Fibroblast of lung (primary cell): ENCODE measurements around the gene HNF4A. TPM values are rescaled to one million over a fixed set of nuclear protein-coding genes. Genes with fewer than 3 reads are reported as not detected.

Experiments used
- DNase-seq, 2 donors: peaks; one replicate each; pipeline versions ENCODE4 v3.0.0 to v3.0.0-alpha.2; 2010; ENCODE audit warnings: low read depth in 2 of 2
- H2AFZ ChIP-seq: 2 replicates; pipeline ENCODE4 v1.5.1; 2012; ENCODE audit warnings: low read length, control low read depth, inconsistent platforms
- H3K27ac ChIP-seq: 2 replicates; pipeline ENCODE4 v1.5.1; 2011; ENCODE audit warnings: low read length, control low read depth; ENCODE audit not compliant: insufficient read depth
- H3K27me3 ChIP-seq: 2 replicates; pipeline ENCODE4 v1.5.1; 2011; ENCODE audit warnings: mild to moderate bottlenecking, low read length; ENCODE audit not compliant: control insufficient read depth, insufficient read depth
- H3K36me3 ChIP-seq: 2 replicates; pipeline ENCODE4 v1.5.1; 2011; ENCODE audit warnings: low read length; ENCODE audit not compliant: control insufficient read depth, insufficient read depth
- H3K4me1 ChIP-seq: 2 replicates; pipeline ENCODE4 v1.5.1; 2011; ENCODE audit warnings: low read length; ENCODE audit not compliant: control insufficient read depth, insufficient read depth; ENCODE audit errors: extremely low read depth
- H3K4me2 ChIP-seq: 2 replicates; pipeline ENCODE4 v1.5.1; 2011; ENCODE audit warnings: low read length, control low read depth; ENCODE audit not compliant: insufficient read depth; ENCODE audit errors: extremely low read depth
- H3K4me3 ChIP-seq, 4 experiments: fragments of 200-600 bp in 1 of 4; sonication (generic) in 1 of 4; replicated peaks in 1 of 4; 2 replicates each; pipeline ENCODE4 v1.5.1; 2011 to 2016; ENCODE audit warnings: low read length in 4 of 4, low read depth in 3 of 4, mild to moderate bottlenecking in 3 of 4, control low read depth in 2 of 4, inconsistent platforms in 1 of 4, mixed read lengths in 1 of 4; ENCODE audit not compliant: insufficient read depth in 1 of 4; ENCODE audit errors: control extremely low read depth in 1 of 4
- H3K79me2 ChIP-seq: 2 replicates; pipeline ENCODE4 v1.5.1; 2012; ENCODE audit warnings: mild to moderate bottlenecking, low read length, inconsistent platforms; ENCODE audit not compliant: control insufficient read depth, insufficient read depth
- H3K9ac ChIP-seq: 2 replicates; pipeline ENCODE4 v1.5.1; 2011; ENCODE audit warnings: mild to moderate bottlenecking, low read length, control low read depth; ENCODE audit not compliant: insufficient read depth
- H3K9me3 ChIP-seq: 2 replicates; pipeline ENCODE4 v1.5.1; 2012; ENCODE audit warnings: low read depth, low read length; ENCODE audit not compliant: control insufficient read depth, insufficient read depth
- H4K20me1 ChIP-seq: 2 replicates; pipeline ENCODE4 v1.5.1; 2011; ENCODE audit warnings: low read length; ENCODE audit not compliant: control insufficient read depth, insufficient read depth; ENCODE audit errors: extremely low read depth
- CTCF ChIP-seq, 2 donors: IDR thresholded peaks in 1 of 2; conservative IDR thresholded peaks in 1 of 2; 1 replicate in 1 of 2; 2 replicates in 1 of 2; pipeline ENCODE4 v1.5.1; 2011 to 2012; ENCODE audit warnings: low read length in 2 of 2, control low read depth in 1 of 2, inconsistent platforms in 1 of 2, low read depth in 1 of 2, mild to moderate bottlenecking in 1 of 2
- EZH2 ChIP-seq: IDR thresholded peaks from 2 replicates; pipeline ENCODE4 v1.5.1; 2012; ENCODE audit warnings: low read length, control low read depth, mild to moderate bottlenecking; ENCODE audit errors: missing control alignments
- polyA plus RNA-seq, 2 donors: library from polyadenylated mRNA; depleted of rRNA in 1 of 2; stranded (reverse) in 1 of 2; unstranded in 1 of 2; fragments of >200 nt; gene quantifications; 2 replicates each; pipeline ENCODE4 v1.2.1, GENCODE V29; 2011 to 2012; ENCODE audit warnings: missing spikeins in 1 of 2
- total RNA-seq: library from RNA; depleted of rRNA; stranded (reverse); fragments of >200 nt; gene quantifications from 2 replicates; pipeline ENCODE4 v1.2.1, GENCODE V29; 2014

Gene HNF4A
- total and polyA plus RNA-seq, 2 donors (not counting 1 experiment from before 2014, with no cell fraction given), result not detected

- no peak overlapping the region for H3K27ac ChIP-seq
Observed at GRCh38 chr20:44437497-44437896, 82.0 kb downstream of the HNF4A start.

GRCh38 chr20:44438782-44439181, 83.3 kb downstream of the HNF4A start:
- H4K20me1 ChIP-seq, result no peaks in the 10 kb centered on the region
- H3K9ac ChIP-seq, result no peak overlapping the region
- no peaks in the 10 kb centered on the region for H3K4me1 ChIP-seq
- H2AFZ ChIP-seq, result no peak overlapping the region
- no peaks in the 10 kb centered on the region for H3K9me3 ChIP-seq
- no peaks in the 10 kb centered on the region for H3K36me3 ChIP-seq
- peaks cover 2% of the 10 kb centered on the region for H3K27me3 ChIP-seq
- no peak overlapping the region for H3K4me3 ChIP-seq
- TF ChIP-seq CTCF (conservative IDR thresholded peaks at IDR 0.05 in 1 of 2, IDR thresholded peaks at IDR 0.05 in 1 of 2; ENCODE audit: low read depth in 1 of 2, low read length in 2 of 2) (no peak), EZH2 (no peak)
- no peak overlapping the region for H3K4me2 ChIP-seq
- no peaks in the 10 kb centered on the region for H3K79me2 ChIP-seq
- H3K27ac ChIP-seq, result no peak overlapping the region
- no peak for DNase-seq

More at GRCh38 chr20:44437497-44437896, 82.0 kb downstream of the HNF4A start:
- Histone ChIP-seq H3K4me2 (no peak overlapping the region), H3K9me3 (no peaks in the 10 kb centered on the region), H3K27me3 (peaks cover 3% of the 10 kb centered on the region), H3K36me3 (no peaks in the 10 kb centered on the region), H3K9ac (no peak overlapping the region), H2AFZ (no peak overlapping the region), H3K79me2 (no peaks in the 10 kb centered on the region), H3K4me1 (no peaks in the 10 kb centered on the region), H3K4me3 (no peak overlapping the region), H4K20me1 (no peaks in the 10 kb centered on the region)
- no peak for DNase-seq
- no peak for TF ChIP-seq CTCF (conservative IDR thresholded peaks at IDR 0.05 in 1 of 2, IDR thresholded peaks at IDR 0.05 in 1 of 2; ENCODE audit: low read depth in 1 of 2, low read length in 2 of 2)
- no peak for TF ChIP-seq EZH2

DNA sequence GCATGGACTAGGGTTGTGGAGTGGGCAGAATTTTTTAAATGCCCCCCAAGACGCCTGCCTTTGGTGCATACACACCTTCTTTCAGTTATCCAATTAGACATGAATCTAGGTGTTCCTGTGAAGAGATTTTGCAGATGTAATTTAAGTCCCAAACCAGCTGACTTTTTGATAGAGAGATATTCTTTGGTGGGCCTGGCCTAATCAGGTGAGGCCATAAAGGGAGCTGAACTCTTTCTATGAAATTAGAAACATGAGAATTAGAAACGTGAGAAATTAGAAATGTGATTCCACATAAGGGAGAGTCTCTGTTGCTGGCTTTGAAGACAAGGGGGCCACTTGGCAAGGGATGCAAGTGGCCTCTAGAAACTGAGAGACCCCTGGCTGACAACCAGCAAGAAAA, 83.8 kb downstream of the HNF4A start:
- H3K4me3 ChIP-seq, result no peak overlapping the region
- no peaks in the 10 kb centered on the region for H3K9me3 ChIP-seq
- no peaks in the 10 kb centered on the region for H3K4me1 ChIP-seq
- H3K4me2 ChIP-seq, result no peak overlapping the region
- TF ChIP-seq EZH2 (no peak), CTCF (conservative IDR thresholded peaks at IDR 0.05 in 1 of 2, IDR thresholded peaks at IDR 0.05 in 1 of 2; ENCODE audit: low read depth in 1 of 2, low read length in 2 of 2) (no peak)
- no peak overlapping the region for H2AFZ ChIP-seq
- no peaks in the 10 kb centered on the region for H4K20me1 ChIP-seq
- H3K27me3 ChIP-seq, result no peaks in the 10 kb centered on the region
- no peak overlapping the region for H3K9ac ChIP-seq
- DNase-seq, result no peak
- no peak overlapping the region for H3K27ac ChIP-seq
- H3K36me3 ChIP-seq, result no peaks in the 10 kb centered on the region
- no peaks in the 10 kb centered on the region for H3K79me2 ChIP-seq
